NCI-H146 (cell line): ENCODE measurements around the gene SPATA4.
"Not testable (repeated sequence)": the region's sequence is repeated elsewhere in the genome, so short reads cannot be mapped to it uniquely, and the experiment has no call there.

Experiments used
- DNase-seq: peaks from one replicate; lab custom pipeline; 2025; lab: John Stamatoyannopoulos, UW

The SPATA4 gene

DNA sequence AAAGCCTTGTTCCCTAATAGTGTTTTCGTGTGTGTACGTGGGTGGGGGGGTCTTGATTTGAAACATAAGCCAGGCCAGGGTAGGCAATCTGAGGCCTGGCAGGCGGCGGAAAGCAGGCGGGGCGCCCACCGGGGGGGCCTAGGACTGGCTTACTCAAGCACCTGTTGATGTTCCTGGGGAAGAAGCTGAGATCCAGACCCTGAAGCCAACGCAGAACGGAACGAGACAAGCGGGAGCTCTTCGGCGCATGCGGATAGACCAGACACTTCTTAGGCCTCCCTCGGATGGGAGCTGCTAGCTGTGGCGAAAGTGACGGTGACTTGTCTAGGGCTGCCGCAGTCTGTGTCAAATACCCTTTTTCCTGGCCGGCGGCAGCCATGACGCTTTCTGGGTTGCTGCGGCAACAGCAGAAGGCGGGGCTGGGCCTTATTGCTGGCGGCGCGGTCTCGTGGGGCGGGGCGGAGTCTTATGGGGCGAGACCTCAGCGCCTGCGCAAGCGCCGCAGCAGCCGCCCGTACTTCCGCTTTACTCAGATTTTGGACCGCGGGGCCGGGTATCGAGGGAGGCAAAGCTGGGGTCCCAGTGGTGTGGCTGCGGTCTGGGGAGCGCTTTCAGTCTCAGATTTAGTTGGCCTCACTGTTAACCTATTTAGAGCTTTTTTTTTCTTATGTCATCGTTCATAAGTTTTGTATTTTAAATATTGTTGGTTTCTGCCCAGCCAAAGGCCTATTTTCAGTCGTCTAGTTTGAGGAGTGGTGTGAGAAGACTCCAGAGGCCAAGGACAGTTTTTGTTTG lies at the start of gene SPATA4:
TSS of gene SPATA4 (minus strand) at position 402 of the 795 bp plus-strand sequence. CDS start at position 379, 23 bp downstream.
- peak; percentile 85 for DNase-seq

DNA sequence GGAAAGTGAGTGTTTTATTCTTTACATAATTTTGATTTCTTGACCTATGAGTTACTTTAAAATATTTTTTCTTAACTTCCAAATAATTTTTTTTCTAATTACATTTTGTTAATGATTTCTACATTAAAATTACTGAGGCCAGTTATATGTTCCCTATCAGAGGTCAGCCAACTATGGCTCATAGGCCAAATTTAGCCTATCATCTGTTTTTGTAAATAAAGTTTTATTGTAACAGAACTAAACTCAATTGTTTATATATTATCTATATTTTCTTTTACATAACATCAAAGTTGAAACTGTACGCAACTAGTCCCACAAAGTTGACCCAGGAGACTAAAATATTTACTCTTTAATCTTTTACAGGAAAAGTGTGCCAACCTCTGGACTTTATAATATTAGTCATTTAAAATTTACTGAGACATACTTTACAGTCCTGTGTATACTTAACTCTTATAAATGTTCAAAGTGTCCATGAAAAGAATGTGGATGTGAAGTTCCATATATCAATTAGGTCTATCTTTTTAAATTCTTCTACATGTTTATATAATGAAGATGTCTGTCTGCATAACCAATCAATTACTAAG lies 47.5 kb upstream of the SPATA4 start:
- DNase-seq, result no peak

DNA sequence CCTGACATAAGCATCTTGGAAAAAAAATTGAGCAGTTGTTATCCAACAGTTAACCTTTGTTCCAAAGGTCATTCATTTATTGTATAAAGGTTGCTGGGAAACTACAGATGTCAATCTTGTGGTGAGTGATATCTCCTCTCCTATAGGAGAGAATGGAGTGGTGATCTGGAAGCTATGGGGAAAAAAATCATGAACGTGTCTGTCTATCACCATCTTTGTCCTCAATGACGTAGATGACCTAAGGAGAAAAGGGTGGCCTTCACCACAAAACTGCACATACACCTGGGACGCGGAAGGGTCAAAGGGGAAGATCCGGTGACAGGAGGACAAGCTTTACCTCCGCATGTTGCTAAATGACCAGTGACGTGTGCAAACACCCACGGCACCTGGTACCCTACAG lies 46.3 kb upstream of the SPATA4 start:
- no peak for DNase-seq

DNA sequence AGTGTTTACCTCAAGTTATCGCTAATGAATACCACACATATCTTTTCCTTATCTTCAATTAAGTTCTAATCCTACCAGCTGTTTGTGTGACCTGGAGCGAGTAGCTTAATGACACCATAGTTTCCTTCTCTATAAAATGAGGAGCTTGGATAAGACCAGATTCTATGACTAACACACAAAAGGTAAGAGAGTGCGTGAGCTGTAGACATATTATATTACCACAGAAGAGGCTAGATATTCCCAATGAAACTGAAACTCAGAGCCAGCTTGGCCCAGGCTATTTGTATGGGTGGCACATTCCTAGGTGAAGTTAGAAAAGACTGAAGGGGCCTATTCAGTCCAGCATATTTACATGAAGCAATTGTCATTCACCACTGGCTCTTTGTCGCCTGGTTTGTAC lies 43.4 kb upstream of the SPATA4 start:
- DNase-seq, result no peak

DNA sequence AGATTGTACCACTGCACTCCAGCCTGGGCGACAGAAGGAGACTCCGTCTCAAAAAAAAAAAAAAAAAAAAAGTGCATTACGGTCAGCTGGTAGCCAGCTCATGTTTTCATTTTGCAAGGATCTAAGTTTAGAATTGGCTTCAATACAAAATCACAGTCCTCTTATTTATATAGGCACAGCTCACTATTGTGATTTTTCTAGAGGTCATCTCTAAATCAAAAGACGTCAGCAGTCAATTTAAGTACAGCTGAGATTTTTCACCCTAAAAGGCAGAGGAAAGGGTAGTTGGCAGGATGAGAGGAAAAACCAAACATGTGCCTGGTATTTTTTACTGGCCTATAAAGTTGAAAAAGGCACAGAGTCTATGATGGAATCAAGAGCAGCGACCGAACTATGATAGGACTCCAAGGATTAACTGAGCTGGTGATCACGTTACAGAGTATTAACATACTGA lies 42.8 kb upstream of the SPATA4 start:
- no peak for DNase-seq

DNA sequence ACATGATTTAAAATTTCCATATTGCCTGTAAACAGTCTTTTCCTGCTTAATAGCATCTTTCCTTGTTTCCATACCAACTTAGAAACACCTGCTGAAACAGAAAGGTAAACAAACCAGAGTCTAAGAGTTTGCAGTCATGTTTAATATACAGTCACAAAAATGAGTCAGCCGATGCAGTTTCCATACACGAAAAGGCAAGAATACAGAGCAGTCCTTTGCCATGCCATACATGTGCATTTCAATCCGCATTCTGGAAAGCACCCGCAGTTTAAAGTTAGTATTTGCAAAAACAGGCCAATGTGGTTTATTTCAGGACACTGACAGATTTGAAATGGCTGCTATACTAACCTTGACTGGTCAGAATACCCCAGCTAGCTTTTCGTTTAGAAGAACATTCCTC lies 41.6 kb upstream of the SPATA4 start:
- DNase-seq, result no peak

DNA sequence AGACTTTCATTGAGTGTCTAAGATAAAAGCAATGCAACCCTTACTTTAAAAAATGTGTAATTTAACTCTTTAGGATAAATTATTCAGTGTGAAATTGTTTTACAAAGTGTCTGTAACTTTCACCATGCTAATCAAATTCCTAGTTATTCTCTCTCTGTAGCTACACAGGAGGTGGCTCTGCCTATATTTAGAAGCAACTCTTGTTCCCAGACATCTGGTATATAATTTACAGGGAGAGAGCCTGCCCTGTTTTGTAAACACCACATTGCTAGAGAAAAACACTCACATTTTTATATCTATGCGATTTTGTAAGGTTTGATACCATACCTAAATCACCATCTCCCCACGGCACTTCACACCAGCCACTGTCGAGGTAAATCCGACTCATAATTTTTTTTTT lies 35.5 kb upstream of the SPATA4 start:
- no peak for DNase-seq

DNA sequence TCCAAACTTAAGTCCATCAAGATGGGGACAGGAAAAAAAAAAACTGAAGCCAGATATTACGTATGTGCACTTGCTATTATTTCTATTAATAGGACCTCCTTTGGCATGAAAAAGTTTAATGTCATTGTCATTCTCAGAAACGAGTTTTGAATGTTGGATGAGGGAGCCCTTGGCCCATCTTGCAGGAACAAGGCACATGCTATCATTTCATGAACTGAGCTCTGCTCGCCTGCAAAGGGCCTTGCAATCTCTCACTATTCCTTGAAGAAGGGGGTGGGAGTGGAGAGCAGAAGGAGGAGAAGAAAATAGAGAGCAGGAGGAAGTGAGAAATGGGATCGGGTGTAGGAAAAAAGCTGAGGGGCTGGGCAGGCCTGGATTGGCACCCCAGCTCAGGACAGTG lies 34.3 kb upstream of the SPATA4 start:
- no peak for DNase-seq

DNA sequence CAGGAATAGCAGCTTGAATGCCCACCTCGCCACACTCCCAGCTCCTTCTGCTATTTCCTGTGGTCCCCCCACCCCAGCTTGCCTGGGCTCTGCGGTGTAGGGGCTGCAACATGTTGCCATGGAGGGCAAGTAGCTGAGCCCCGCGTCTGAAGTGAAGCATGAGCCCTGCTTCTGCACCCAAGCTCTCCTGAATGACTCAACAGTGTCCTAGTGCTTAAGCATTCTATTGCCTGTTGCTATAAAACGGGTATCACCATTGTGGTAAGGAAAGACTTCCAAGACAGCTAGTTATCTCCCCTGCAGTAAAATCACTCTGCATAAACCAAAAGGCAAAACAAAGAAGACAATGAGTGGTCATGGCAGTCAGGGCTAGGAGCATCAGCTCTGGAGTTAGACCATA lies 31.4 kb upstream of the SPATA4 start:
- no peak for DNase-seq

DNA sequence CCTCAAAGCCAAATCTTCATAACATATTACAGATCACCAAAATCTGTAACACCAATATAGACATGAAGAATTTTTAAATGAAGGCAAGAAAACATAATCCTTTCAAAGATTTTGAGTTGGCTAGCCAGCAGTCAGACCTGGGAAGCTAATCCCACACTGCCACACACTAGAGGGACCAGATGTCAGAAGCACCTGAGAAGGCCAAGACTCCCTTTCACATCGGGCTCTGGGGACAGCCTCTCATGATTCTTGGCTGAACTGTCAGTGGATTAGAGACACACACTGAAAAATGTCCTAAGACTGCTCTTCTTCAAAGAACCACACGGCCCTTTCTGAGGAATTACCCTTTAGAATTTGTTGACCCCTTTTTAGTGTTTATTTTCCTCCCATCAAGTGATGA lies 28.2 kb upstream of the SPATA4 start:
- no peak for DNase-seq

DNA sequence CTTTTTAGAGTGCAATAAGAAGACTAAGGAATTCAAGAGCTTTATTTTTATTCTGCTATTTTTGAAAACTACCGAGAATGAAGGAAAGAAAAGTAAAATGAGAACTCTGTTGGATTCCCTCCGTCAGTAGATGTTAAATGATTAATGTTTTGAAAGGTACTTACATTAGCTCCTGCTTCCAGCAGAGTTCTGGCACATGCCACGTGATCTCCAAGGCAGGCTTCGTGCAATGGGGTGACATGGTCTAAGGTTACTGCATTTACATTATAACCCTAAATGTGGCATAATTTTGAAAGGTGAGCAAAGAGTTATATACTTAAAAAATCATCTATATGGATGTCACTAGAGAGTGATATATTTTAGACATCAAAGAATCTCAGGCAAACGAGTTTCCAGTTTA lies 26.8 kb upstream of the SPATA4 start:
- DNase-seq, result no peak

DNA sequence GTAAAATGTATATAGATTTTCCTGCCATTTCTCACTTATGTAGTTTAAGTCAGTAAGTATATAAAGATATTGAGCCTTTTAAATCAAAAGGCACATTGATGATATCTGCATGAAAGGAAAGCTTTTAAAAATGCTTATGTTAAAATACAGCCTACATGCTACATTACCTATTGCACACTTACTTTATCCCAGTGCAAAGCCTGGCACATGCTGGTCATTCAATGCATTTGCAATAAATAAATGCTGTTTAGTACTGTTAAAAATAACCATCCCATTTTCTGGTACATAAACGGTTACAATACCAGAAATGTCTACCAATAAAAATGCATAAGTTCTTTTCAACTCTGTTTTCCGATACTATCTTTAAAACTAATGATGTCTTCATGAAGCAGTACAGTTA lies 22.1 kb upstream of the SPATA4 start:
- no peak for DNase-seq

DNA sequence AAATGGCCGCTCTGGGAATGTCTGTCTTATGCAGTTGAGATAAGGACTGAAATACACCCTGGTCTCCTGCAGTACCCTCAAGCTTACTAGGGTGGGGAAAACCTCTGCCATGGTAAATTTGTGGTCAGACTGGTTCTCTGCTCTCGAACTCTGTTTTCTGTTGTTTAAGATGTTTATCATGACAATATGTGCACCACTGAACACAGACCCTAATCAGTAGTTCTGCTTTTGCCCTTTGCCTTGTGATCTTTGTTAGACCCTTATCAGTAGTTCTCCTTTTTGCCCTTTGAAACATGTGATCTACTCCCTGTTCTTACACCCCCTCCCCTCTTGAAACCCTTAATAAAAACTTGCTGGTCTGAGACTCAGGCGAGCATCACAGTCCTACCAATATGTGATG lies 17.0 kb upstream of the SPATA4 start:
- DNase-seq, result not testable (repeated sequence)

DNA sequence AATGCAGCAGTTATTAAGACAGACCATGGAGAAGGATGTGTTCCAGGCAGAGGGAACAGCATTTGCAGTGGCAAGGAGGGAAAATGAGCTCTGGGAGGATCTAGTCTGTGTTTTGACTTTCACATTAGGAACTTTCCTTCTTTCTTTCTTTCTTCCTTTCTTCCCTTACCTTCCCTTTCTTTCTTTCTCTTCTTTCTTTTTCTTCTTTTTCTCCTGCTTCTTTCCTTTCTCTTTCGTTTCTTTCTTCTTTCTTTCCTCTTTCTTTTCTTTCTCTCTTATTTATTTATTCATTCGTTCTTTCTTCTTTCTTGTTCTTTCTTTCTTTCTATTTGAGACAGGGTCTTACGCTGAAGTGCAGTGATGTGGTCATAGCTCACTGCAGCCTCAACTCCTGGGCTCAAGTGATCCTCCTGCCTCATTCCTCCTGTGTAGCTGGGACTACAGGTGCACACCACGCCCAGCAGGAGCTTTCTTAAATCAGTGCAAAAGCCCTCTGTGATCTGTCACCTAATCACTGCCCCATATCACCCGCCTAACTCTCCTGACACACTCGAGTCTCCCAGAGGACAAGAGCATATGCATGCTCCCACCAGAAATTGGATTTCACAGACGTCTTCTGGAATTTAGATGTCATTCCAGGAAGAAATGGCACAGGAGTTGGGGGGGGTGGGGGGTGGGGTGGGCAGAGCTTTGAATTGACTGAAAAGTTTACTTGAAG lies 15.4 kb upstream of the SPATA4 start:
- DNase-seq, result no peak

DNA sequence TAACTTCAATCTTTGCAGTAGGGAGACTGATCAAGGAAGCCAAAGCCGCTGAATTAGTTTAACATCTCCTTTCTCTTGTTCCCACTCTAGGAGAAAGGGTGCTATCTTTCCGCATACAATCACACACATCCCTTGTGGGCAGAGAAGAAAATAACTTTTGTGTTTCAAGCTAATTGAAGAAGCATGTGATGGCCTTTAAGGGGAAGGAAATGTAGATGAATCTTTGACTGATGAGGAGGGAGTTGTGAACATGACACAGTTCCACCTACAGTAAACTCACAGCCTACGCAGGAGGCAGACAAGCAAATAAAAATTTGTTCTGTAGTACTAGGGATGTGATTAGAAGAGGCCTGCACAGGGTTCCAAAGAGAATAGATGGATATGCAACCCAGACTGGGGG lies 14.7 kb upstream of the SPATA4 start:
- DNase-seq, result no peak

DNA sequence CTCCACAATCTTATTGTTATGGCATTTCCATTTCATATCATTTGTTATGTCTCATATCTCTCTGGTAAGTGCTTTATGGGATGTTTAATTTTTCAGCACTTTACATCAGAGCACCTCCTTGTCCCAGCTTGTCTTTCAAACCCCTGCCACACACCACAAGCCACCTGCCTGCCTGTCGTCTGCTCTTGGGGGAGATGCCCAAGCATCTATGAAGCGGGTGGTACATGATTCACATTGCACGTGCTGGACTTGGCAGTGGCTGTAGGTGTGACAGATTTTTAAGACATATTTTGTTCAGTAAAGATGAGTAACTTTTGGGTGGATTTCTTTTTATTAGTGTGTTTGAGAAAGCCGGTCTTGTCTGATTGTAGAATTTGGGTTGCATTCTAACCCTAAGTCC lies 14.2 kb upstream of the SPATA4 start:
- DNase-seq, result no peak

DNA sequence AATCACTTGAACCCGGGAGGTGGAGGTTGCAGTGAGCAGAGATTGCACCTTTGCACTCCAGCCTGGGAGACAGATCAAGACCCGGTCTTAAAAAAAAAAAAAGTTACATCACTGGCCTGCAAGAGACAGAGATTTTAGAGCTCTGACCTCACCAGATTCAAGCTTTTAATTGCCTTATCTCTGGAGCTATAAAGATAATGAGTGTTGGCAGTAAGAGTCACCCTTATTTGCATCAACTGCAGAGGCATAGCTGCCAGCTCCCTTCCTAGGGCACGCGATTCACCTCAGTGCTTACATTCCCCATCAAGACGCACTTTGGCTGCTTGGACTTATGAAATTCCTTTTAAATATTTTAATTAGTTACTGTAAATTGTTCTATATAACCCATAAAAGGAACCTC lies 12.5 kb upstream of the SPATA4 start:
- no peak for DNase-seq

DNA sequence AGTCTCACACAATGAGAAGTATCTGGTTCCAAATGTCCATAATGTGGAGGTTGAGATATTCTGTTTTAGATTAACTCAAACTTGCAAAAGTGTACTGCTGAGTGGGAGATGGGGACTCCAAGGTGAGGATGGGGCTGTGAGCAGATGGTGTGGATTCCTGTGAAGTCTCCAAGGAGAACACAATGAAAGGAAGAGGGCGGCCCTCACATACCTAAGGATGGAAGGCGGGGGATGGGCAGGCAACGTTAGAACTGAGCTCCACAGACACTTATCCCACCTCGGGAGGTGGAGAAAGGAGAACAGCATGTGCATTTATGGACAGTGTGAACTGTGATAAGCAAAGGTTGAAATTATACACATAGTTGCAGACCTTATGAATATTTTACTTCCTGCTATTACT lies 9.9 kb upstream of the SPATA4 start:
- no peak for DNase-seq

DNA sequence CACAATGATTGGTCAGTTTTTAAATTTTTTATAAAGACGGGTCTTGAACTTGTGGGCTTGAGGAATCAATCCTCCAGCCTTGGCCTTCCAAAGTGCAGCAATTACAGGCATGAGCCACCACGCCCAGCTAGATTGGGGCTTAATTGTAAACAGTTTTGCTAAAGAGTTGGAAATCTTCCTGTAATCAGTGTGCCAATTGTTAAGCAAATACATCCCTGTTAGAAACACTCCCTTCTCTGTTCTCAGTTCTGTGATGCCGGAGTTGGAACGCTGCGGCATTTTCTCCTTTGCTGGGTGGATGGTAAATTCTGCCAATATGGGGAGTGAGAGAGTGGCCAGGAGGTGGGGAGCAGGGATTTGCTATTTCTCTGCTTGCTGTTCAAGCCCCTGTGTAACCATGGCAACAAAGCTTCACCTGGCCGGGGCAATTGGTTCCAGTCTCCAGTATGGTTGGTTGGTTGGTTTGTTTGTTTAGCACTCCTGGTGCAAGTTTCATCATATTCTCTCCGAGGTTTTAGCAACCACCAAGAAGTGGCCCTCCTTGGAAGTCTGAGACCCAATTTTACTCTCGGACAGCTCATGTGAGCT lies 3.0 kb upstream of the SPATA4 start:
- DNase-seq, result no peak

DNA sequence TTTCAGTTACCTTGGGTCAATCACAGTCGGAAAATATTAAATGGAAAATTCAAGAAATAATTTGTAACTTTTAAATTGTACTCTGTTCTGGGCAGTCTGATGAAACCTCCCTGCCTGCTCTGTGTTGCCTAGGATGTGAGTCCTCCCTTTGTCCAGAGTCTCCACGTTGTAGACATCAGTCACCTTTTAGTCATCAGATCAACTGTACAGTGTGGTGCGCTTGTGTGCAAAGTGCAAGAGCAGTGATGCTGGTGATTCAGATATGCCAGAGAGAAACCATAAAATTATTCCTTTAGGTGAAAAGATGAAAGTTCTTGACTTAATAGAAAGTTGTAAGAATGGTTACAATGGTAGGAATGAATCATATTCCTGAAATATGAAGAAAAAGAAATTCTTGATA lies 1.4 kb downstream of the SPATA4 start:
- DNase-seq, result no peak

DNA sequence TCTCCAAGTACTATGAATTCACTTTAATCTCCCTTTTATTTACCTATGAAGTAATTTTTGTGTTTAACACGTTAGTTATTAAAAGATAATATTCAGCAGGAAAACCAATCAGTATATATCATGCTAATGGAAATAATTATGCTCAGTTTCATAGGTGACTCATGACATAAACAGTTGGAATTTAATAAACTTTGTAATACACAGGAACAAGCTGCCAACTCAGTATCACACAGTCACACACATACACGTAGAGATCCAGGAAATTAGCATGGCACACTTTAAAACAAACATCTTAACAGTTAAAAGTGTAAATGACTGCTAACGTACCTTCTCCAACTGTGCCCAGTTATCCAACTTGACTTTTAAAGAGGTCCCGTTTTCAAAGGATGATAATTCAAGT lies 2.3 kb downstream of the SPATA4 start:
- no peak for DNase-seq

DNA sequence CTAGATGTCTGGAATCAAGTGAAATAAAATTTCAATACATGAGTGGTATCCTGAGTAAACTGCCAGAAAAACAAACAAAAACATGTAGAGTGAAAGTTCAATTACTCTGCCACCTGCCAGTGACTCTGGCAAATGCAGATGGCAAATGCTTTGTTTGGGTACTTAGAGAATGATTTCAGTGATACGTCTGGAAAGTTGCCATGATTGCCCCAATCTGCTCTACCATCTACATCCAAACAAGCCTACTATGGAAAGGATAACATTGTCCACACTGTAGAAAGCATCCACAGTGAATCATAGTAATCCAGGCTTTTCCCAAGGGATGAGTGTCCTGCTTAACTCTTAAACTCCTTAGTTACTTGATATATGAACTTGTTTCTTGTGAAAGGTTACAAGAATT lies 3.4 kb downstream of the SPATA4 start:
- peak; percentile 9 for DNase-seq
